Activated T-cell treated with anti-CD3 and anti-CD28 coated beads, Interleukin-2, amount 50 U/mL, for 4 hours (primary cell): ENCODE data around the gene IL17REL. TPM values are rescaled to one million over a fixed set of nuclear protein-coding genes. Genes with fewer than 3 reads are reported as not detected.
"Not testable (repeated sequence)": the region's sequence is repeated elsewhere in the genome, so short reads cannot be mapped to it uniquely, and the experiment has no call there.

ENCODE experiments used
- ATAC-seq, 2 donors: fragments of 200-7000 bp; cut with Tn5 transposase; one replicate each; pipeline ENCODE4 v1.10.0; 2021
- DNase-seq: peaks from one replicate; pipeline ENCODE4 v3.0.0-alpha.2; 2020
- H3K27me3 Mint-ChIP-seq: one replicate; pipeline ENCODE4 v1.8.0; 2021; ENCODE audit warnings: low read depth, mixed read lengths
- H3K36me3 Mint-ChIP-seq: one replicate; pipeline ENCODE4 v1.8.0; 2022; ENCODE audit warnings: mixed read lengths; ENCODE audit not compliant: insufficient read depth
- H3K4me1 Mint-ChIP-seq: one replicate; pipeline ENCODE4 v1.8.0; 2021; ENCODE audit warnings: low read depth, mixed read lengths
- H3K4me3 Mint-ChIP-seq: one replicate; pipeline ENCODE4 v1.8.0; 2021; ENCODE audit warnings: mild to moderate bottlenecking, moderate library complexity, mixed read lengths
- H3K9me3 Mint-ChIP-seq: one replicate; pipeline ENCODE4 v1.8.0; 2021; ENCODE audit warnings: mixed read lengths
- total RNA-seq, 3 donors: library from RNA; stranded (reverse); gene quantifications; one replicate each; pipeline ENCODE4 v1.2.1, GENCODE V29; 2021

IL17REL gene
- total RNA-seq, 3 donors from 2014 or later, result 0.08 to 0.24 (median 0.13) TPM

GRCh38 chr22:49951986-49952896, 60.3 kb downstream of the IL17REL start:
- H3K9me3 Mint-ChIP-seq, result no peaks in the 10 kb centered on the region
- H3K36me3 Mint-ChIP-seq, result no peaks in the 10 kb centered on the region
- H3K27me3 Mint-ChIP-seq, result no peaks in the 10 kb centered on the region
- no peaks in the 10 kb centered on the region for H3K4me1 Mint-ChIP-seq
- H3K4me3 Mint-ChIP-seq, result no peak overlapping the region
- no peak for ATAC-seq
- no peak for DNase-seq

- Mint-ChIP-seq H3K36me3 (no peaks in the 10 kb centered on the region), H3K9me3 (no peaks in the 10 kb centered on the region), H3K4me3 (no peak overlapping the region), H3K27me3 (no peaks in the 10 kb centered on the region), H3K4me1 (peaks cover under 1% of the 10 kb centered on the region)
- DNase-seq (no peak), ATAC-seq (no peak)
Observed at GRCh38 chr22:49951678-49951985, 60.9 kb downstream of the IL17REL start.

- Mint-ChIP-seq H3K4me3 (no peak overlapping the region), H3K4me1 (peaks cover 6% of the 10 kb centered on the region), H3K9me3 (no peaks in the 10 kb centered on the region), H3K27me3 (no peaks in the 10 kb centered on the region), H3K36me3 (no peaks in the 10 kb centered on the region)
- peak; percentile 75 for DNase-seq
- ATAC-seq, result peak in 1 of 2 donors; percentile 75
Observed at GRCh38 chr22:49951000-49951677, 61.4 kb downstream of the IL17REL start.

GRCh38 chr22:49950396-49950994, 62.1 kb downstream of the IL17REL start:
- H3K4me3 Mint-ChIP-seq, result no peak overlapping the region
- no peaks in the 10 kb centered on the region for H3K27me3 Mint-ChIP-seq
- H3K36me3 Mint-ChIP-seq, result no peaks in the 10 kb centered on the region
- peaks cover 12% of the 10 kb centered on the region for H3K4me1 Mint-ChIP-seq
- no peak for ATAC-seq
- no peaks in the 10 kb centered on the region for H3K9me3 Mint-ChIP-seq
- no peak for DNase-seq

GRCh38 chr22:49949914-49950292, 62.7 kb downstream of the IL17REL start:
- no peaks in the 10 kb centered on the region for H3K36me3 Mint-ChIP-seq
- no peak overlapping the region for H3K4me3 Mint-ChIP-seq
- ATAC-seq (no peak), DNase-seq (no peak)
- H3K4me1 Mint-ChIP-seq, result peaks cover 15% of the 10 kb centered on the region
- H3K27me3 Mint-ChIP-seq, result no peaks in the 10 kb centered on the region
- no peaks in the 10 kb centered on the region for H3K9me3 Mint-ChIP-seq

GRCh38 chr22:49948958-49949913, 63.3 kb downstream of the IL17REL start:
- H3K27me3 Mint-ChIP-seq, result no peaks in the 10 kb centered on the region
- H3K36me3 Mint-ChIP-seq, result no peaks in the 10 kb centered on the region
- no peak for DNase-seq
- ATAC-seq, result no peak
- H3K4me3 Mint-ChIP-seq, result no peak overlapping the region
- peaks cover 15% of the 10 kb centered on the region for H3K4me1 Mint-ChIP-seq
- no peaks in the 10 kb centered on the region for H3K9me3 Mint-ChIP-seq

GRCh38 chr22:49948116-49948957, 64.2 kb downstream of the IL17REL start:
- no peak for ATAC-seq
- Mint-ChIP-seq H3K27me3 (no peaks in the 10 kb centered on the region), H3K9me3 (no peaks in the 10 kb centered on the region), H3K4me1 (peaks cover 15% of the 10 kb centered on the region), H3K36me3 (no peaks in the 10 kb centered on the region), H3K4me3 (no peak overlapping the region)
- DNase-seq, result no peak

- no peak for DNase-seq
- peaks cover 15% of the 10 kb centered on the region for H3K4me1 Mint-ChIP-seq
- no peaks in the 10 kb centered on the region for H3K9me3 Mint-ChIP-seq
- no peak overlapping the region for H3K4me3 Mint-ChIP-seq
- ATAC-seq, result no peak
- H3K27me3 Mint-ChIP-seq, result no peaks in the 10 kb centered on the region
- no peaks in the 10 kb centered on the region for H3K36me3 Mint-ChIP-seq
Observed at GRCh38 chr22:49947296-49947622, 65.3 kb downstream of the IL17REL start.

GRCh38 chr22:49946612-49947295, 65.8 kb downstream of the IL17REL start:
- ATAC-seq, result no peak
- H3K27me3 Mint-ChIP-seq, result no peaks in the 10 kb centered on the region
- no peaks in the 10 kb centered on the region for H3K9me3 Mint-ChIP-seq
- H3K4me3 Mint-ChIP-seq, result no peak overlapping the region
- H3K4me1 Mint-ChIP-seq, result peaks cover 15% of the 10 kb centered on the region
- H3K36me3 Mint-ChIP-seq, result no peaks in the 10 kb centered on the region
- DNase-seq, result no peak

- H3K4me3 Mint-ChIP-seq, DNase-seq, H3K36me3 Mint-ChIP-seq, ATAC-seq, H3K27me3 Mint-ChIP-seq, H3K9me3 Mint-ChIP-seq: not testable (repeated sequence)
- H3K4me1 Mint-ChIP-seq, result peaks cover 15% of the 10 kb centered on the region
Observed at GRCh38 chr22:49945042-49945794, 67.3 kb downstream of the IL17REL start.
